Measurements from ENCODE around the gene RALGPS1. TPM values are rescaled to one million over a fixed set of nuclear protein-coding genes. Genes with fewer than 3 reads are reported as not detected.

RALGPS1 gene
- total RNA-seq, 1 donor from 2014 or later = 21.7 TPM

GRCh38 chr9:126875756-126876510 lies 38.6 kb upstream of the RALGPS1 start:
- H3K4me3 Mint-ChIP-seq = no peak overlapping the region
- H3K27ac Mint-ChIP-seq = no peak overlapping the region
- DNase-seq (no peak), ATAC-seq (ENCODE audit: low read depth) (no peak)
- H3K27me3 Mint-ChIP-seq = no peaks in the 10 kb centered on the region
- CTCF ChIA-PET = no interaction called here
- peaks cover 17% of the 10 kb centered on the region for H3K4me1 Mint-ChIP-seq
- intact Hi-C loops (cut with micrococcal nuclease) = no loop called here
- peaks cover 27% of the 10 kb centered on the region for H3K36me3 Mint-ChIP-seq (ENCODE audit: low read depth)
- H3K9me3 Mint-ChIP-seq = no peaks in the 10 kb centered on the region
- no peak for TF ChIP-seq CTCF (IDR thresholded peaks at IDR 0.05)
- POLR2A ChIA-PET = no interaction called here

- H3K4me3 Mint-ChIP-seq = no peak overlapping the region
Observed at GRCh38 chr9:126876531-126876930, 38.1 kb upstream of the RALGPS1 start.

GRCh38 chr9:126877418-126877817 lies 37.2 kb upstream of the RALGPS1 start:
- Mint-ChIP-seq H3K9me3 (no peaks in the 10 kb centered on the region), H3K4me3 (no peak overlapping the region), H3K36me3 (ENCODE audit: low read depth) (peaks cover 37% of the 10 kb centered on the region), H3K27me3 (no peaks in the 10 kb centered on the region), H3K4me1 (peaks cover 14% of the 10 kb centered on the region), H3K27ac (no peak overlapping the region)
- ATAC-seq (ENCODE audit: low read depth) = no peak
- ChIA-PET CTCF (no interaction called here), POLR2A (no interaction called here)
- no peak for DNase-seq
- no peak for TF ChIP-seq CTCF (IDR thresholded peaks at IDR 0.05)
- intact Hi-C loops (cut with micrococcal nuclease) = no loop called here

More at GRCh38 chr9:126876531-126876930, 38.1 kb upstream of the RALGPS1 start:
- Mint-ChIP-seq H3K9me3 (no peaks in the 10 kb centered on the region), H3K36me3 (ENCODE audit: low read depth) (peaks cover 30% of the 10 kb centered on the region), H3K4me1 (peaks cover 17% of the 10 kb centered on the region), H3K27me3 (no peaks in the 10 kb centered on the region), H3K27ac (no peak overlapping the region)
- intact Hi-C loops (cut with micrococcal nuclease) = no loop called here
- CTCF ChIA-PET = no interaction called here
- POLR2A ChIA-PET = no interaction called here
- no peak for DNase-seq
- no peak for ATAC-seq (ENCODE audit: low read depth)
- TF ChIP-seq CTCF (IDR thresholded peaks at IDR 0.05) = no peak

GRCh38 chr9:126879288-126879687 lies 35.3 kb upstream of the RALGPS1 start:
- DNase-seq = no peak
- H3K4me3 Mint-ChIP-seq = no peak overlapping the region
- POLR2A ChIA-PET = no interaction called here
- H3K27ac Mint-ChIP-seq = no peak overlapping the region
- H3K4me1 Mint-ChIP-seq = peaks cover 8% of the 10 kb centered on the region
- H3K27me3 Mint-ChIP-seq = no peaks in the 10 kb centered on the region
- intact Hi-C loops (cut with micrococcal nuclease) = no loop called here
- no peaks in the 10 kb centered on the region for H3K9me3 Mint-ChIP-seq
- H3K36me3 Mint-ChIP-seq (ENCODE audit: low read depth) = peaks cover 43% of the 10 kb centered on the region
- no peak for TF ChIP-seq CTCF (IDR thresholded peaks at IDR 0.05)
- no peak for ATAC-seq (ENCODE audit: low read depth)
- CTCF ChIA-PET = no interaction called here

GRCh38 chr9:126880226-126880946 lies 34.2 kb upstream of the RALGPS1 start:
- no peaks in the 10 kb centered on the region for H3K9me3 Mint-ChIP-seq
- H3K4me1 Mint-ChIP-seq = peaks cover 8% of the 10 kb centered on the region
- no peak overlapping the region for H3K4me3 Mint-ChIP-seq
- no peak overlapping the region for H3K27ac Mint-ChIP-seq
- no peak for DNase-seq
- ChIA-PET POLR2A (no interaction called here), CTCF (no interaction called here)
- TF ChIP-seq CTCF (IDR thresholded peaks at IDR 0.05) = no peak
- intact Hi-C loops (cut with micrococcal nuclease) = no loop called here
- H3K36me3 Mint-ChIP-seq (ENCODE audit: low read depth) = peaks cover 43% of the 10 kb centered on the region
- H3K27me3 Mint-ChIP-seq = no peaks in the 10 kb centered on the region
- no peak for ATAC-seq (ENCODE audit: low read depth)
